Ovary (tissue), 3 donors: ENCODE data around the gene STAT3.

Experiments used
- CTCF ChIP-seq, 3 donors: fragments of 450-650 bp in 2 of 3; fragments of 200-600 bp in 1 of 3; IDR thresholded peaks; one replicate each; pipeline versions ENCODE4 v1.5.1 to v1.8.0; 2016 to 2022; ENCODE audit warnings: antibody characterized with exemption in 3 of 3, mild to moderate bottlenecking in 1 of 3
- EP300 ChIP-seq: sonication (generic); formaldehyde crosslinking; IDR thresholded peaks from one replicate; pipeline ENCODE4 v1.6.1; 2017; ENCODE audit warnings: antibody characterized with exemption
- POLR2A ChIP-seq: fragments of 450-650 bp; IDR thresholded peaks from one replicate; pipeline ENCODE4 v1.6.1; 2017; ENCODE audit warnings: antibody characterized with exemption, mild to moderate bottlenecking, moderate library complexity
- donor health status: DM: no; HTN: no; CAD: no.

DNA sequence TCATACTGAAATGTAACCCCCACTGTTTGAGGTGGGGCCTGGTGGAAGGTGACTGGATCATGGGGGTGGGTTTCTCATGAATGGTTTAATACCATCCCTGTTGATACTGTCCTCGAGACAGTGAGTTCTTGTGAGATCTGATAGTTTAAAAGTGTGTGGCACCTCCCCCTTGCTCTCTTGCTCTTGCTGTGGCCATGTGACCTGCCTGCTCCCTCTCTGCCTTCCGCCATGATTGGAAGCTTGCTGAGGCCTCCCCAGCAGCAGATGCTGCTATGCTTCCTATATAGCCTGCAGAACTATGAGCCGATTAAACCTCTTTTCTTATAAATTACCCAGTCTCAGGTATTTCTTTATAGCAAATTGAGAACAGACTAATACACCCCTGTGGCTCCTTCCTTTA is 40.6 kb downstream of the STAT3 start:
- TF ChIP-seq CTCF (IDR thresholded peaks at IDR 0.05) (no peak), EP300 (no peak), POLR2A (no peak)
